GM19099 (cell line): ENCODE data around the gene SULT2A1.

ENCODE experiments used
- POLR2A ChIP-seq: IDR thresholded peaks from 3 replicates; pipeline ENCODE4 v1.6.1; 2011; ENCODE audit warnings: low read depth; ENCODE audit not compliant: insufficient read length; ENCODE audit errors: extremely low read depth

Gene SULT2A1

GRCh38 chr19:47886010-47886559, at the start of gene SULT2A1:
Gene SULT2A1 (minus strand): TSS chr19:47886315. CDS start chr19:47886257, 58 bp downstream.
- no peak for TF ChIP-seq POLR2A

GRCh38 chr19:47901370-47901769, 15.3 kb upstream of the SULT2A1 start:
- no peak for TF ChIP-seq POLR2A

GRCh38 chr19:47899335-47899734, 13.2 kb upstream of the SULT2A1 start:
- no peak for TF ChIP-seq POLR2A

GRCh38 chr19:47897861-47898260, 11.7 kb upstream of the SULT2A1 start:
- TF ChIP-seq POLR2A, result no peak

GRCh38 chr19:47896773-47897172, 10.7 kb upstream of the SULT2A1 start:
- no peak for TF ChIP-seq POLR2A

- TF ChIP-seq POLR2A, result no peak
Observed at GRCh38 chr19:47896019-47896418, 9.9 kb upstream of the SULT2A1 start.

GRCh38 chr19:47895165-47895782, 9.2 kb upstream of the SULT2A1 start:
- TF ChIP-seq POLR2A, result no peak

- TF ChIP-seq POLR2A, result no peak
Observed at GRCh38 chr19:47891923-47892666, 6.0 kb upstream of the SULT2A1 start.

- no peak for TF ChIP-seq POLR2A
Observed at GRCh38 chr19:47891622-47891922, 5.5 kb upstream of the SULT2A1 start.

- no peak for TF ChIP-seq POLR2A
Observed at GRCh38 chr19:47890865-47891621, 4.9 kb upstream of the SULT2A1 start.

- TF ChIP-seq POLR2A, result no peak
Observed at GRCh38 chr19:47885067-47885463, 1.1 kb downstream of the SULT2A1 start.

- no peak for TF ChIP-seq POLR2A
Observed at GRCh38 chr19:47882890-47883289, 3.2 kb downstream of the SULT2A1 start.

- TF ChIP-seq POLR2A, result no peak
Observed at GRCh38 chr19:47881757-47882156, 4.4 kb downstream of the SULT2A1 start.

GRCh38 chr19:47878906-47879305, 7.2 kb downstream of the SULT2A1 start:
- TF ChIP-seq POLR2A, result no peak

- TF ChIP-seq POLR2A, result no peak
Observed at GRCh38 chr19:47865166-47865565, 20.9 kb downstream of the SULT2A1 start.
